ENCODE data around the gene RPL13A. TPM values are rescaled to one million over a fixed set of nuclear protein-coding genes. Genes with fewer than 3 reads are reported as not detected.

RPL13A gene
- total RNA-seq, 1 experiment from 2014 or later, result 1,196 TPM

DNA sequence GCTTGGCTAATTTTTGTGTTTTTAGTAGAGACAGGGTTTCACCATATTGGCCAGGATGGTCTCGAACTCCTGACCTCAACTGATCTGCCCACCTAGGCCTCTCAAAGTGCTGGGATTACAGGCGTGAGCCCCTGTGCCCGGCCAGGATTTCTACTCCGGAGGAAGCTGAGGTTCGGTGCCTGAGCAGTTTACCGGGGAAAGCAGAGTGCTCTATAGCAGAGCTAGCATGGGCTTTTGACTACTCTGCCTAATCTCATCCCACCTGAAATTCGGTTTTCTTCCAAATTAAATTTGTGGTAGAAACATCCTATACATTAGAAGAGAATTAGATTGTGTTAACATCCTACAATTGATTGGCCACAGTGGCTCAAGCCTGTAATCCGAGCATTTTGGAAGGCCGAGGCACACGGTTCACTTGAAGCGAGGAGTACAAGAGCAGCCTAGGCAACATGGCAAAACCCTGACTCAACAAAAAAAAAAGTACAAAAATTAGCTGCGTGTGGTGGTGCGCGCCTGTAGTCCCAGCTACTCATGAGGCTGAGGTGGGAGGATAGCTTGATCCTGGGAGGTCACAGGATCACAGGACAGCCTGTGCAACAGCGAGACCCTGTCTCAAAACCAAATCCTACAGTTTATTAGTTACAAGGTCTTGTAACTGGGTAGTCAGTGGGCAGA is 1.6 kb downstream of the RPL13A start:
- ATAC-seq (no peak), DNase-seq (ENCODE audit: low read depth, low spot score) (no peak)
- CTCF ChIA-PET, result no interaction called here
- intact Hi-C loops (cut with micrococcal nuclease; ENCODE audit: unreplicated experiment), result no loop called here
- POLR2A ChIA-PET, result no interaction called here
- Histone ChIP-seq H3K9me3 (ENCODE audit: control insufficient read depth, insufficient read depth, low read depth, low read length) (no peaks in the 10 kb centered on the region), H3K27me3 (ENCODE audit: control insufficient read depth, insufficient read depth, low read length) (no peaks in the 10 kb centered on the region), H3K27ac (ENCODE audit: low read length) (peak overlapping the region; percentile 97), H3K36me3 (ENCODE audit: control insufficient read depth, insufficient read depth, low read length) (peaks cover 32% of the 10 kb centered on the region), H3K4me1 (ENCODE audit: control insufficient read depth, insufficient read depth, low read length) (peaks cover 13% of the 10 kb centered on the region), H3K4me3 (ENCODE audit: low read depth in 2 of 2, low read length in 2 of 2) (peak overlapping the region; percentile 83 to 90)
- TF ChIP-seq, protein P1, sequence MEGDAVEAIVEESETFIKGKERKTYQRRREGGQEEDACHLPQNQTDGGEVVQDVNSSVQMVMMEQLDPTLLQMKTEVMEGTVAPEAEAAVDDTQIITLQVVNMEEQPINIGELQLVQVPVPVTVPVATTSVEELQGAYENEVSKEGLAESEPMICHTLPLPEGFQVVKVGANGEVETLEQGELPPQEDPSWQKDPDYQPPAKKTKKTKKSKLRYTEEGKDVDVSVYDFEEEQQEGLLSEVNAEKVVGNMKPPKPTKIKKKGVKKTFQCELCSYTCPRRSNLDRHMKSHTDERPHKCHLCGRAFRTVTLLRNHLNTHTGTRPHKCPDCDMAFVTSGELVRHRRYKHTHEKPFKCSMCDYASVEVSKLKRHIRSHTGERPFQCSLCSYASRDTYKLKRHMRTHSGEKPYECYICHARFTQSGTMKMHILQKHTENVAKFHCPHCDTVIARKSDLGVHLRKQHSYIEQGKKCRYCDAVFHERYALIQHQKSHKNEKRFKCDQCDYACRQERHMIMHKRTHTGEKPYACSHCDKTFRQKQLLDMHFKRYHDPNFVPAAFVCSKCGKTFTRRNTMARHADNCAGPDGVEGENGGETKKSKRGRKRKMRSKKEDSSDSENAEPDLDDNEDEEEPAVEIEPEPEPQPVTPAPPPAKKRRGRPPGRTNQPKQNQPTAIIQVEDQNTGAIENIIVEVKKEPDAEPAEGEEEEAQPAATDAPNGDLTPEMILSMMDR (IDR thresholded peaks at IDR 0.05), result no peak
- no peak for TF ChIP-seq TCF7L2 (IDR thresholded peaks at IDR 0.05; ENCODE audit: low read depth, low read length)
- TF ChIP-seq SIN3A (IDR thresholded peaks at IDR 0.05; ENCODE audit: borderline replicate concordance, insufficient read depth, low read depth, low read length), result no peak
- no peak for TF ChIP-seq POLR2AphosphoS5 (IDR thresholded peaks at IDR 0.05; ENCODE audit: low read depth, low read length)
- TF ChIP-seq, protein P2, sequence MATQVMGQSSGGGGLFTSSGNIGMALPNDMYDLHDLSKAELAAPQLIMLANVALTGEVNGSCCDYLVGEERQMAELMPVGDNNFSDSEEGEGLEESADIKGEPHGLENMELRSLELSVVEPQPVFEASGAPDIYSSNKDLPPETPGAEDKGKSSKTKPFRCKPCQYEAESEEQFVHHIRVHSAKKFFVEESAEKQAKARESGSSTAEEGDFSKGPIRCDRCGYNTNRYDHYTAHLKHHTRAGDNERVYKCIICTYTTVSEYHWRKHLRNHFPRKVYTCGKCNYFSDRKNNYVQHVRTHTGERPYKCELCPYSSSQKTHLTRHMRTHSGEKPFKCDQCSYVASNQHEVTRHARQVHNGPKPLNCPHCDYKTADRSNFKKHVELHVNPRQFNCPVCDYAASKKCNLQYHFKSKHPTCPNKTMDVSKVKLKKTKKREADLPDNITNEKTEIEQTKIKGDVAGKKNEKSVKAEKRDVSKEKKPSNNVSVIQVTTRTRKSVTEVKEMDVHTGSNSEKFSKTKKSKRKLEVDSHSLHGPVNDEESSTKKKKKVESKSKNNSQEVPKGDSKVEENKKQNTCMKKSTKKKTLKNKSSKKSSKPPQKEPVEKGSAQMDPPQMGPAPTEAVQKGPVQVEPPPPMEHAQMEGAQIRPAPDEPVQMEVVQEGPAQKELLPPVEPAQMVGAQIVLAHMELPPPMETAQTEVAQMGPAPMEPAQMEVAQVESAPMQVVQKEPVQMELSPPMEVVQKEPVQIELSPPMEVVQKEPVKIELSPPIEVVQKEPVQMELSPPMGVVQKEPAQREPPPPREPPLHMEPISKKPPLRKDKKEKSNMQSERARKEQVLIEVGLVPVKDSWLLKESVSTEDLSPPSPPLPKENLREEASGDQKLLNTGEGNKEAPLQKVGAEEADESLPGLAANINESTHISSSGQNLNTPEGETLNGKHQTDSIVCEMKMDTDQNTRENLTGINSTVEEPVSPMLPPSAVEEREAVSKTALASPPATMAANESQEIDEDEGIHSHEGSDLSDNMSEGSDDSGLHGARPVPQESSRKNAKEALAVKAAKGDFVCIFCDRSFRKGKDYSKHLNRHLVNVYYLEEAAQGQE (IDR thresholded peaks at IDR 0.05; ENCODE audit: insufficient read depth in 1 of 2, low read depth in 2 of 2, low read length in 1 of 2), result no peak
- in situ Hi-C loops (cut with HindIII; ENCODE audit: low pct_unique_long_range_greater_than_20kb, low sequenced_read_pairs), result no loop called here
- no TSS peak for BruUV-seq (replicated peaks)

DNA sequence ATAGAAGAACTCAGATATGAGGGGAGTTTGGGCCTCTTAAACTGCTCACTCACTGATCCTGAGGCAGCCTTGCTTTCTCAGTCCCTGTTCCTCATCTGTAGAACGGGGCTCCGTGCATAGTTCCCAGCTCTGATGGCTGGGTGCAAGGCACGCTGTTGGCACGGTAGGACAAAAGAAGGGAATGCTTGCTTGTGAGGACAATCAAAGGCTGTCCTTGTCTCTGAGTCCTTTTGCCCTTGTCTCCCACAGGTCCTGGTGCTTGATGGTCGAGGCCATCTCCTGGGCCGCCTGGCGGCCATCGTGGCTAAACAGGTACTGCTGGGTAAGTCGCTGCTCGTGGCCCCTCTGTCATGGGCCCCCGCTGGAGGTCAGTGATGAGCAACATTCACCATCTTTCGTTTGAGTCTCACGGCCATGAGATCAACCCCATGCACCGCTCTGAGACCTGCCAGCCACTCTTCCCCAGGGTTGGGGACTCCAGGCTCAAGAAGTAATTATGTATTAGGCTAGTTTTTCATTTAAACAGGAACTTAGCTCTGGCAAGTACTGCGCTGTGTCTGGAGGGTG is 2.3 kb downstream of the RPL13A start:
- TF ChIP-seq, protein P2 (IDR thresholded peaks at IDR 0.05; ENCODE audit: insufficient read depth in 1 of 2, low read depth in 2 of 2, low read length in 1 of 2), result no peak
- TF ChIP-seq POLR2AphosphoS5 (IDR thresholded peaks at IDR 0.05; ENCODE audit: low read depth, low read length), result peak; percentile 53; the same call in 1 of the 2 replicates

More for the DNA sequence above, 2.3 kb downstream of the RPL13A start:
- Histone ChIP-seq H3K36me3 (ENCODE audit: control insufficient read depth, insufficient read depth, low read length) (peaks cover 32% of the 10 kb centered on the region), H3K27me3 (ENCODE audit: control insufficient read depth, insufficient read depth, low read length) (no peaks in the 10 kb centered on the region), H3K9me3 (ENCODE audit: control insufficient read depth, insufficient read depth, low read depth, low read length) (no peaks in the 10 kb centered on the region), H3K27ac (ENCODE audit: low read length) (peak overlapping the region; percentile 97), H3K4me3 (ENCODE audit: low read depth in 2 of 2, low read length in 2 of 2) (peak overlapping the region; percentile 83 to 90), H3K4me1 (ENCODE audit: control insufficient read depth, insufficient read depth, low read length) (peaks cover 13% of the 10 kb centered on the region)
- ChIA-PET POLR2A (no interaction called here), CTCF (no interaction called here)
- in situ Hi-C loops (cut with HindIII; ENCODE audit: low pct_unique_long_range_greater_than_20kb, low sequenced_read_pairs), result no loop called here
- intact Hi-C loops (cut with micrococcal nuclease; ENCODE audit: unreplicated experiment), result no loop called here
- no peak for DNase-seq (ENCODE audit: low read depth, low spot score)
- no TSS peak for BruUV-seq (replicated peaks)
- ATAC-seq, result no peak
